ENCODE measurements around the gene CBX2.

CBX2 gene

GRCh38 chr17:79788455-79788854 lies 10.5 kb downstream of the CBX2 start:
- Histone ChIP-seq H3K27me3 (ENCODE audit: control insufficient read depth in 2 of 2, insufficient read depth in 2 of 2, low read length in 2 of 2) (peaks cover 45 to 62% of the 10 kb centered on the region in 2 donors), H3K36me3 (ENCODE audit: control insufficient read depth in 2 of 2, insufficient read depth in 2 of 2, low read length in 2 of 2) (no peaks in the 10 kb centered on the region), H3K9ac (ENCODE audit: low read depth in 1 of 2, low read length in 2 of 2) (no peak overlapping the region), H3K4me1 (ENCODE audit: control insufficient read depth in 2 of 2, insufficient read depth in 2 of 2, low read length in 2 of 2) (peaks cover 7 to 10% of the 10 kb centered on the region in 2 donors), H3K4me3 (ENCODE audit: low read length in 2 of 2) (no peak overlapping the region), H3K9me3 (ENCODE audit: control insufficient read depth in 2 of 2, low read length in 2 of 2) (no peaks in the 10 kb centered on the region), H3K27ac (ENCODE audit: low read depth in 2 of 2, low read length in 2 of 2) (no peak overlapping the region)

- Histone ChIP-seq H3K4me3 (ENCODE audit: low read length in 2 of 2) (no peak overlapping the region), H3K27ac (ENCODE audit: low read depth in 2 of 2, low read length in 2 of 2) (no peak overlapping the region), H3K27me3 (ENCODE audit: control insufficient read depth in 2 of 2, insufficient read depth in 2 of 2, low read length in 2 of 2) (peaks cover 48 to 67% of the 10 kb centered on the region in 2 donors), H3K9me3 (ENCODE audit: control insufficient read depth in 2 of 2, low read length in 2 of 2) (no peaks in the 10 kb centered on the region), H3K36me3 (ENCODE audit: control insufficient read depth in 2 of 2, insufficient read depth in 2 of 2, low read length in 2 of 2) (no peaks in the 10 kb centered on the region), H3K9ac (ENCODE audit: low read depth in 1 of 2, low read length in 2 of 2) (no peak overlapping the region), H3K4me1 (ENCODE audit: control insufficient read depth in 2 of 2, insufficient read depth in 2 of 2, low read length in 2 of 2) (peaks cover 10 to 11% of the 10 kb centered on the region in 2 donors)
Measured at GRCh38 chr17:79788989-79789942, 11.3 kb downstream of the CBX2 start.

GRCh38 chr17:79789943-79790804 lies 12.2 kb downstream of the CBX2 start:
- Histone ChIP-seq H3K9me3 (ENCODE audit: control insufficient read depth in 2 of 2, low read length in 2 of 2) (no peaks in the 10 kb centered on the region), H3K27me3 (ENCODE audit: control insufficient read depth in 2 of 2, insufficient read depth in 2 of 2, low read length in 2 of 2) (peaks cover 48 to 67% of the 10 kb centered on the region in 2 donors), H3K27ac (ENCODE audit: low read depth in 2 of 2, low read length in 2 of 2) (no peak overlapping the region), H3K36me3 (ENCODE audit: control insufficient read depth in 2 of 2, insufficient read depth in 2 of 2, low read length in 2 of 2) (no peaks in the 10 kb centered on the region), H3K4me3 (ENCODE audit: low read length in 2 of 2) (no peak overlapping the region), H3K9ac (ENCODE audit: low read depth in 1 of 2, low read length in 2 of 2) (no peak overlapping the region), H3K4me1 (ENCODE audit: control insufficient read depth in 2 of 2, insufficient read depth in 2 of 2, low read length in 2 of 2) (peaks cover 10 to 11% of the 10 kb centered on the region in 2 donors)

- Histone ChIP-seq H3K4me1 (ENCODE audit: control insufficient read depth in 2 of 2, insufficient read depth in 2 of 2, low read length in 2 of 2) (peaks cover 12 to 14% of the 10 kb centered on the region in 2 donors), H3K4me3 (ENCODE audit: low read length in 2 of 2) (no peak overlapping the region), H3K27ac (ENCODE audit: low read depth in 2 of 2, low read length in 2 of 2) (no peak overlapping the region), H3K27me3 (ENCODE audit: control insufficient read depth in 2 of 2, insufficient read depth in 2 of 2, low read length in 2 of 2) (peaks cover 45 to 67% of the 10 kb centered on the region in 2 donors), H3K36me3 (ENCODE audit: control insufficient read depth in 2 of 2, insufficient read depth in 2 of 2, low read length in 2 of 2) (no peaks in the 10 kb centered on the region), H3K9ac (ENCODE audit: low read depth in 1 of 2, low read length in 2 of 2) (no peak overlapping the region), H3K9me3 (ENCODE audit: control insufficient read depth in 2 of 2, low read length in 2 of 2) (no peaks in the 10 kb centered on the region)
Measured at GRCh38 chr17:79790805-79791734, 13.1 kb downstream of the CBX2 start.

GRCh38 chr17:79791735-79792161 lies 13.8 kb downstream of the CBX2 start:
- peaks cover 42 to 66% of the 10 kb centered on the region in 2 donors for H3K27me3 ChIP-seq (ENCODE audit: control insufficient read depth in 2 of 2, insufficient read depth in 2 of 2, low read length in 2 of 2)
- no peaks in the 10 kb centered on the region for H3K9me3 ChIP-seq (ENCODE audit: control insufficient read depth in 2 of 2, low read length in 2 of 2)
- H3K4me3 ChIP-seq (ENCODE audit: low read length in 2 of 2): no peak overlapping the region
- H3K36me3 ChIP-seq (ENCODE audit: control insufficient read depth in 2 of 2, insufficient read depth in 2 of 2, low read length in 2 of 2): no peaks in the 10 kb centered on the region
- H3K27ac ChIP-seq (ENCODE audit: low read depth in 2 of 2, low read length in 2 of 2): no peak overlapping the region
- H3K9ac ChIP-seq (ENCODE audit: low read depth in 1 of 2, low read length in 2 of 2): no peak overlapping the region
- peaks cover 17 to 18% of the 10 kb centered on the region in 2 donors for H3K4me1 ChIP-seq (ENCODE audit: control insufficient read depth in 2 of 2, insufficient read depth in 2 of 2, low read length in 2 of 2)

- no peak overlapping the region for H3K27ac ChIP-seq (ENCODE audit: low read depth in 2 of 2, low read length in 2 of 2)
- no peaks in the 10 kb centered on the region for H3K9me3 ChIP-seq (ENCODE audit: control insufficient read depth in 2 of 2, low read length in 2 of 2)
- peaks cover 17 to 18% of the 10 kb centered on the region in 2 donors for H3K4me1 ChIP-seq (ENCODE audit: control insufficient read depth in 2 of 2, insufficient read depth in 2 of 2, low read length in 2 of 2)
- H3K27me3 ChIP-seq (ENCODE audit: control insufficient read depth in 2 of 2, insufficient read depth in 2 of 2, low read length in 2 of 2): peaks cover 37 to 59% of the 10 kb centered on the region in 2 donors
- no peak overlapping the region for H3K4me3 ChIP-seq (ENCODE audit: low read length in 2 of 2)
- no peak overlapping the region for H3K9ac ChIP-seq (ENCODE audit: low read depth in 1 of 2, low read length in 2 of 2)
- no peaks in the 10 kb centered on the region for H3K36me3 ChIP-seq (ENCODE audit: control insufficient read depth in 2 of 2, insufficient read depth in 2 of 2, low read length in 2 of 2)
Measured at GRCh38 chr17:79792341-79792871, 14.5 kb downstream of the CBX2 start.

- H3K4me1 ChIP-seq (ENCODE audit: control insufficient read depth in 2 of 2, insufficient read depth in 2 of 2, low read length in 2 of 2): peaks cover 23% of the 10 kb centered on the region in 2 donors
- H3K9me3 ChIP-seq (ENCODE audit: control insufficient read depth in 2 of 2, low read length in 2 of 2): no peaks in the 10 kb centered on the region
- peak overlapping the region in 1 of 2 donors; percentile 33 for H3K9ac ChIP-seq (ENCODE audit: low read depth in 1 of 2, low read length in 2 of 2)
- no peaks in the 10 kb centered on the region for H3K36me3 ChIP-seq (ENCODE audit: control insufficient read depth in 2 of 2, insufficient read depth in 2 of 2, low read length in 2 of 2)
- peak overlapping the region; percentile 30 to 31 for H3K4me3 ChIP-seq (ENCODE audit: low read length in 2 of 2)
- peaks cover 35 to 57% of the 10 kb centered on the region in 2 donors for H3K27me3 ChIP-seq (ENCODE audit: control insufficient read depth in 2 of 2, insufficient read depth in 2 of 2, low read length in 2 of 2)
- no peak overlapping the region for H3K27ac ChIP-seq (ENCODE audit: low read depth in 2 of 2, low read length in 2 of 2)
Measured at GRCh38 chr17:79792984-79793923, 15.3 kb downstream of the CBX2 start.

- H3K4me1 ChIP-seq (ENCODE audit: control insufficient read depth in 2 of 2, insufficient read depth in 2 of 2, low read length in 2 of 2): peaks cover 29% of the 10 kb centered on the region in 2 donors
- H3K9ac ChIP-seq (ENCODE audit: low read depth in 1 of 2, low read length in 2 of 2): no peak overlapping the region
- H3K9me3 ChIP-seq (ENCODE audit: control insufficient read depth in 2 of 2, low read length in 2 of 2): no peaks in the 10 kb centered on the region
- H3K4me3 ChIP-seq (ENCODE audit: low read length in 2 of 2): peak overlapping the region in 1 of 2 donors; percentile 31
- H3K27ac ChIP-seq (ENCODE audit: low read depth in 2 of 2, low read length in 2 of 2): no peak overlapping the region
- H3K27me3 ChIP-seq (ENCODE audit: control insufficient read depth in 2 of 2, insufficient read depth in 2 of 2, low read length in 2 of 2): peaks cover 37 to 57% of the 10 kb centered on the region in 2 donors
- H3K36me3 ChIP-seq (ENCODE audit: control insufficient read depth in 2 of 2, insufficient read depth in 2 of 2, low read length in 2 of 2): no peaks in the 10 kb centered on the region
Measured at GRCh38 chr17:79793924-79794304, 16.0 kb downstream of the CBX2 start.
